ENCODE results near the gene TUBA3E.
"Not testable (repeated sequence)": the region's sequence is repeated elsewhere in the genome, so short reads cannot be mapped to it uniquely, and the experiment has no call there.

- TF ChIP-seq REST (IDR thresholded peaks at IDR 0.05); CTCF (IDR thresholded peaks at IDR 0.05); USF2 (IDR thresholded peaks at IDR 0.05); POLR2A (IDR thresholded peaks at IDR 0.05; ENCODE audit: low read length); EP300 (IDR thresholded peaks at IDR 0.05); CEBPB (IDR thresholded peaks at IDR 0.05); MAZ (IDR thresholded peaks at IDR 0.05; ENCODE audit: borderline replicate concordance, low read depth, low read length); MAFK (IDR thresholded peaks at IDR 0.05; ENCODE audit: partially characterized antibody); SREBF2 (IDR thresholded peaks at IDR 0.05): not testable (repeated sequence)
These were observed 46.0 kb downstream of the TUBA3E start for GRCh38 chr2:130152136-130152815.

All from A549 (cell line).